Measurements from ENCODE around the gene SLC22A2.

GRCh38 chr6:160215232-160215631, 43.4 kb downstream of the SLC22A2 start:
- TF ChIP-seq, protein P1, sequence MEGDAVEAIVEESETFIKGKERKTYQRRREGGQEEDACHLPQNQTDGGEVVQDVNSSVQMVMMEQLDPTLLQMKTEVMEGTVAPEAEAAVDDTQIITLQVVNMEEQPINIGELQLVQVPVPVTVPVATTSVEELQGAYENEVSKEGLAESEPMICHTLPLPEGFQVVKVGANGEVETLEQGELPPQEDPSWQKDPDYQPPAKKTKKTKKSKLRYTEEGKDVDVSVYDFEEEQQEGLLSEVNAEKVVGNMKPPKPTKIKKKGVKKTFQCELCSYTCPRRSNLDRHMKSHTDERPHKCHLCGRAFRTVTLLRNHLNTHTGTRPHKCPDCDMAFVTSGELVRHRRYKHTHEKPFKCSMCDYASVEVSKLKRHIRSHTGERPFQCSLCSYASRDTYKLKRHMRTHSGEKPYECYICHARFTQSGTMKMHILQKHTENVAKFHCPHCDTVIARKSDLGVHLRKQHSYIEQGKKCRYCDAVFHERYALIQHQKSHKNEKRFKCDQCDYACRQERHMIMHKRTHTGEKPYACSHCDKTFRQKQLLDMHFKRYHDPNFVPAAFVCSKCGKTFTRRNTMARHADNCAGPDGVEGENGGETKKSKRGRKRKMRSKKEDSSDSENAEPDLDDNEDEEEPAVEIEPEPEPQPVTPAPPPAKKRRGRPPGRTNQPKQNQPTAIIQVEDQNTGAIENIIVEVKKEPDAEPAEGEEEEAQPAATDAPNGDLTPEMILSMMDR (conservative IDR thresholded peaks at IDR 0.05; ENCODE audit: low read length), result no peak
- TF ChIP-seq EZH2phosphoT487 (IDR thresholded peaks at IDR 0.05; ENCODE audit: borderline replicate concordance, low read depth, low read length), result no peak

Measured in OCI-LY7 (cell line).